Calu3 (cell line): ENCODE data around the gene EVPLL. TPM values are rescaled to one million over a fixed set of nuclear protein-coding genes. Genes with fewer than 3 reads are reported as not detected.

Experiments used
- BruUV-seq: library from RNA; stranded (reverse); fragments of 400-500 nt; replicated peaks from 2 replicates; lab custom pipeline; 2021; lab: Mats Ljungman, UMichigan
- CTCF ChIA-PET: fragments of 300-600 bp; sonication (Branson Sonifier 250); formaldehyde crosslinking; loops from one replicate; lab custom pipeline; 2022; ENCODE audit warnings: antibody characterized with exemption; lab: Charles Lee
- DNase-seq: peaks from one replicate; pipeline ENCODE4 v3.0.0; 2022
- H3K27ac Mint-ChIP-seq: one replicate; pipeline ENCODE4 v1.8.0; 2022; ENCODE audit warnings: mixed read lengths; ENCODE audit not compliant: unreplicated experiment
- H3K27me3 Mint-ChIP-seq: one replicate; pipeline ENCODE4 v1.8.0; 2022; ENCODE audit warnings: mixed read lengths; ENCODE audit not compliant: unreplicated experiment
- H3K36me3 Mint-ChIP-seq: one replicate; pipeline ENCODE4 v1.8.0; 2022; ENCODE audit warnings: mild to moderate bottlenecking, moderate library complexity, mixed read lengths; ENCODE audit not compliant: insufficient read depth, unreplicated experiment
- H3K4me1 Mint-ChIP-seq: one replicate; pipeline ENCODE4 v1.8.0; 2022; ENCODE audit warnings: mild to moderate bottlenecking, low read depth, mixed read lengths; ENCODE audit not compliant: unreplicated experiment
- H3K4me3 Mint-ChIP-seq: one replicate; pipeline ENCODE4 v1.8.0; 2022; ENCODE audit warnings: mild to moderate bottlenecking, low read depth, moderate library complexity, mixed read lengths; ENCODE audit not compliant: unreplicated experiment
- H3K9me3 Mint-ChIP-seq: one replicate; pipeline ENCODE4 v1.8.0; 2022; ENCODE audit warnings: low read depth, mixed read lengths; ENCODE audit not compliant: unreplicated experiment
- intact Hi-C: fragments of 100-400 bp; cut with micrococcal nuclease; formaldehyde crosslinking; loops from one replicate; pipeline ENCODE4 v1.10.0; 2022; ENCODE audit not compliant: unreplicated experiment
- total RNA-seq: library from RNA; stranded (reverse); gene quantifications from 2 replicates; pipeline ENCODE4 v1.2.3, GENCODE V29; 2022
- TF ChIP-seq, protein P1 (sequence below): fragments of 200-600 bp; IDR thresholded peaks from one replicate; pipeline ENCODE4 v1.8.0; 2022; ENCODE audit warnings: antibody characterized with exemption; ENCODE audit not compliant: unreplicated experiment

Gene EVPLL
- total RNA-seq, 1 experiment from 2014 or later, result 1.4 TPM

DNA sequence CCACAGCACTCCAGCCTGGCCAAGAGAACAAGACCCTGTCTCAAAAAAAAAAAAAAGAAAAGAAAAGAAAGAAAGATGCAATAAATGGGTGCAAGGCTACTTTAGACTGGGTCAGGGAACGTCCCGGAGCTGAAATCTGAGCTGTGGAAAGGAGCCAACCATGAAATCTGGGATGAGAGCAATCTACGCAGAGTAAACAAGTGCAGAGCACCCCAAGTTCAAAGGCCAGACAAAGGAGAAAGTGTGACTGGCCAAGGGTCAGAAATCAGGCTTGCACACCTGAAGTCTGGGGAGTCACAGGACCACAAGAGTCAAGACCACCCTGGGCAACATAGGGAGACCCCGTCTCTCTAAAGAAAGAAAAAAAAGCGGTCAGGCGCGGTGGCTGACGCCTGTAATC, 17.1 kb upstream of the EVPLL start:
- no peak overlapping the region for H3K4me3 Mint-ChIP-seq
- CTCF ChIA-PET, result no interaction called here
- intact Hi-C loops, result no loop called here

DNA sequence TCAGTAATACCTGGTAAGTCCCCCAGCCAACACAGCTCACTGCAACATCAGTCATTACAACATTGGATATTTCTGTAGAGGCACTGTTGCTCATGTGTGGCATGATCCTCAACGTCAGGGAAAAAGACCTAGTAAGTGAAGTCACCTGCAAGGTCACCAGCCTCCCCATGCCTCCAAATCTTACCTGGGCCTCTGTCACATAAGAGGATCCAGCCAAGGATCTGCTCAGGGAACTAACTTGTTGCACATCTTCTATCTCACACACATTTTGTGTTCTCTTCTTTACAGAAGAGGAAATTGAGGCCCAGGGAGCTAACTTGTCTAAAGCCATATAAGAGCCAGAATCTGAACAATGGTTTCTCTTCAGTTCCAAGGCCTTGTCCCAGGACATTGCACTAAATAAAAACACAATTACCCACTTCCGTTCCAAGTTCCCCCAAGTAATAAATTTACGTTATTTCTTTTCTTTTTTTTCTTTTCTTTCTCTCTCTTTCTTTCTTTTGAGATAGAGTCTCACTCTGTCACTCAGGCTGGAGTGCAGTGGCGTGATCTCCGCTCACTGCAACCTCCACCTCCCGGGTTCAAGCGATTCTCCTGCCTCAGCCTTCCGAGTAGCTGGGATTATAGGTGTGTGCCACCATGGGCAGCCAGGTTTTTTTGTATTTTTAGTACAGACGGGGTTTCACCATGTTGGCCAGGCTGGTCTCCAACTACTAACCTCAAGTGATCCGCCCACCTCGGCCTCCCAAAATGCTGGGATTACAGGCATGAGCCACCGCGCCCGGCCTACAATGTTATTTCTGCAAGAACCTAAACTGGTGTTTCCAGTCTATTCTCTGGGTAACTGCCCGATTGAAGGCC, 15.5 kb upstream of the EVPLL start:
- Mint-ChIP-seq H3K4me1 (peaks cover 8% of the 10 kb centered on the region), H3K27ac (peak overlapping the region; percentile 86), H3K9me3 (no peaks in the 10 kb centered on the region), H3K36me3 (peaks cover 29% of the 10 kb centered on the region), H3K27me3 (no peaks in the 10 kb centered on the region), H3K4me3 (peak overlapping the region; percentile 84)
- intact Hi-C loops, result no loop called here
- TF ChIP-seq, protein P1, sequence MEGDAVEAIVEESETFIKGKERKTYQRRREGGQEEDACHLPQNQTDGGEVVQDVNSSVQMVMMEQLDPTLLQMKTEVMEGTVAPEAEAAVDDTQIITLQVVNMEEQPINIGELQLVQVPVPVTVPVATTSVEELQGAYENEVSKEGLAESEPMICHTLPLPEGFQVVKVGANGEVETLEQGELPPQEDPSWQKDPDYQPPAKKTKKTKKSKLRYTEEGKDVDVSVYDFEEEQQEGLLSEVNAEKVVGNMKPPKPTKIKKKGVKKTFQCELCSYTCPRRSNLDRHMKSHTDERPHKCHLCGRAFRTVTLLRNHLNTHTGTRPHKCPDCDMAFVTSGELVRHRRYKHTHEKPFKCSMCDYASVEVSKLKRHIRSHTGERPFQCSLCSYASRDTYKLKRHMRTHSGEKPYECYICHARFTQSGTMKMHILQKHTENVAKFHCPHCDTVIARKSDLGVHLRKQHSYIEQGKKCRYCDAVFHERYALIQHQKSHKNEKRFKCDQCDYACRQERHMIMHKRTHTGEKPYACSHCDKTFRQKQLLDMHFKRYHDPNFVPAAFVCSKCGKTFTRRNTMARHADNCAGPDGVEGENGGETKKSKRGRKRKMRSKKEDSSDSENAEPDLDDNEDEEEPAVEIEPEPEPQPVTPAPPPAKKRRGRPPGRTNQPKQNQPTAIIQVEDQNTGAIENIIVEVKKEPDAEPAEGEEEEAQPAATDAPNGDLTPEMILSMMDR, result no peak
- CTCF ChIA-PET, result interaction anchor here (0.8 kb wide), 1 partner anchor 47 kb away, joined by 3 read pairs; the partner anchor contains the start of genes SMCR8 and TOP3A
- no peak for DNase-seq
- BruUV-seq, result no TSS peak

More for the DNA sequence above, 17.1 kb upstream of the EVPLL start:
- Mint-ChIP-seq H3K27ac (no peak overlapping the region), H3K9me3 (no peaks in the 10 kb centered on the region), H3K36me3 (peaks cover 36% of the 10 kb centered on the region), H3K4me1 (peaks cover 8% of the 10 kb centered on the region), H3K27me3 (no peaks in the 10 kb centered on the region)
- BruUV-seq, result no TSS peak
- DNase-seq, result no peak
- TF ChIP-seq, protein P1, result no peak

DNA sequence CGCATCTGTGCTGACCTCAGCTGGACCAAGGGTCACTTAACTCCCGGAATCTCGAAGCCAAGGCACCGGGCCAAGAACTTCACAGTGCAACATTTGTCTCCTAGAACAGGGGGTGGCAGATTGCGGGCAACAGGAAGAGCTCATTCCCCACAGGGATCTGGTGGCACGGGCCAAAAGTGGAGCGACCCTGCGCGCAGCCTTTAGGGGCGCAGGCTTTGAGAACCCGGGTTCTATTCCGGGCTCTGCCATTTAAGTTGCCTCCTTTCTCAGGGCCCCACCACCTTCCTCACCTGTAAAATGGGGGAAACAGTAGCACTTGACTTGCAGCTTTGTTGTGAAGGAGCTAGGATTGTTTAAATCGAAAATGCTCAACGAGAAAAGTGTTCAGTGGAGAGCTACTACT, 14.9 kb upstream of the EVPLL start:
- Mint-ChIP-seq H3K27me3 (no peaks in the 10 kb centered on the region), H3K9me3 (no peaks in the 10 kb centered on the region), H3K36me3 (peaks cover 29% of the 10 kb centered on the region), H3K4me1 (peaks cover 8% of the 10 kb centered on the region), H3K4me3 (peak overlapping the region; percentile 84), H3K27ac (peak overlapping the region; percentile 86)
- intact Hi-C loops, result no loop called here
- CTCF ChIA-PET, result interaction anchor here (0.5 to 0.8 kb wide), 2 partner anchors 48 to 151 kb away, joined by 3 read pairs; partner anchors contain the start of genes SMCR8 and TOP3A
- peak; percentile 64 for DNase-seq
- BruUV-seq, result TSS peak; percentile 62
- TF ChIP-seq, protein P1, result no peak

DNA sequence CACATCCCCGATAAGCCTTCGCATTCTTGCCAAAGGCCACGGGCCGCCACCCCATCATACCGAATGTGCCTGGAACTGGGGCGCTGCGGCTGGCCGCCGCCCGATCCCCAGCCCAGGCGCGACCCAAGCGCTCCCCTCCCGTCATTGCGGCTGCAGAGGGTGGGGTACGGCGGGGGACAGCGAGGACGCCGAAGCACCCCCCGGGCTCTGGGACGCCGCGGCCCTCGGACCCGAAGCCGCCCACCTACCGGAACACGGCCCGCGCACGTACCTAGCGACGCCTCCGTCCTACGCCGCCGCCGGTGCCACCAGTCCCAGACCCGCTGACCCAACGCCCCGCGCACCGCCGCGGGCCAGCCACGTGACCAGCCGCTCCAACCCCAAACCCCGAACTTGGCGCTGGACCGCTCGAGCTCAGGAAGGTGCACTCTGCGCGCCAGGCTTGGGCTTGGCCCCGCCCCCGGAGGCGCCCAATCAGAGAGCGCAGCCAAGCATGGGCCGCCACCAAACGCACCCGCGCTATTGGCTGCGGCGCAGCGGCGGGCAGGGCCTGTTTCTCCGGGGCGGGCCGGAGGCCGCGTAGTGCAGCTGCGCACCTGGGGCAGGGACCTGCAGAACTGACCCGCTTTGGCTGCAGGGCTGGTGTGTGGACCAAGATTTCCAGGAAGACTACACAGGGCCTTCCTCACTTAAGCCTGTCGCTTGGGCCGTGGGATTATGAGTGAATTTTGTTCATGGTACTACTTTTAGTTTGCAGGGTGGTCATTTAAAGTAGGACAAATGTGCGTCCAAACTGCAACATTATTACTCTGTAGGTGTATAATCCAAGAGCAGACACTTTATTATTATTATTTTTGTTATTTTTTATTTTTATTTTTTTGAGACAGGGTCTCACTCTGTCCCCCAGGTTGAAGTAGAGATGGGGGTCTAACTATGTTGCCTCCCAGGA, 14.2 kb upstream of the EVPLL start, which contains the start of gene SHMT1:
TSS of gene SHMT1 (minus strand) at position 450 of the 949 bp plus-strand sequence. CDS start 7,569 bp downstream, outside the sequence.
- DNase-seq, result peak; percentile 93
- peak within 1 kb of the TSS; percentile 86 for H3K27ac Mint-ChIP-seq
- BruUV-seq, result no TSS peak
- peak within 1 kb of the TSS; percentile 84 for H3K4me3 Mint-ChIP-seq
- CTCF ChIA-PET, result interaction anchor here (0.5 to 0.8 kb wide), 2 partner anchors 49 to 151 kb away, joined by 3 read pairs; partner anchors contain the start of genes SMCR8 and TOP3A
- no peaks in the 10 kb centered on the region for H3K9me3 Mint-ChIP-seq
- H3K36me3 Mint-ChIP-seq, result peaks cover 29% of the 10 kb centered on the region
- H3K4me1 Mint-ChIP-seq, result peaks cover 8% of the 10 kb centered on the region
- no peaks in the 10 kb centered on the region for H3K27me3 Mint-ChIP-seq
- intact Hi-C loops, result no loop called here
- TF ChIP-seq, protein P1, result no peak
